DOHH2 (cell line): ENCODE measurements around the gene NUDT16L1.

Experiments used
- CTCF ChIP-seq: fragments of 200-600 bp; sonication (generic); IDR thresholded peaks from one replicate; pipeline ENCODE4 v1.5.1; 2014; ENCODE audit warnings: antibody characterized with exemption, mild to moderate bottlenecking, low read depth, low read length; ENCODE audit not compliant: poor library complexity, severe bottlenecking
- EZH2phosphoT487 ChIP-seq: fragments of 200-600 bp; sonication (generic); IDR thresholded peaks from 2 replicates; pipeline ENCODE4 v1.6.1; 2017; ENCODE audit warnings: borderline replicate concordance, mild to moderate bottlenecking, antibody characterized with exemption, low read length, moderate library complexity, mixed read lengths

DNA sequence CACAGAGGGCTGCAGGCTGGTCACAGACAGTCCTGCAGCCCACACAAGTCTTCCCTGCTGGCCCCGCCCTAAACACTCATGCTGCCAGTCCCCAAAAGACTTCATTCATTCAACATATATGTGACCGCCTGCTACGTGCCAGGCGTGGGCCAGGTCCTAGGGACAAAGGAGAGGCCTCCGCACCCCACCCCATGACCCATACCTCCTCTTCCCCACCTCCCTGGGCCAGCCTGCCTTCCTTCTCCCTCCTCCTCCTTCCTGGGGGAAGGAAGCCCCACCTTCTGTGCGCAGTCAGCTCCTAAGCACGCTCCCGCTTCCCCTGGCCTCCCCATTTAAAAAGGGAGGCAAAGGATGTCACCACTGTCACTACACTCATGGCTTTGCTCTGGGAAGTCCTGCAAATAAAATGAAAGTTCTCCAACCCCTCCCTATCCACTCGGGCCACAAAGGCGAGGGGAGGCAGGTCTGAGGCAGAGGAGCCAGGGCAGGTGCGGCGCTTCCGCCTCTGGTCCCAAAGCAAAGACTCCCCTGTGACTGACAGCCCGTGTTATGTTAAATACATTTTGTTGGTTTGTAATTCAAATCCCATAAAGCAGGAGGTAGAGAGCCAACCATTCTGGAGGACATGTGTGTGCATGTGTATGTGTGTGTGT is 50.0 kb downstream of the NUDT16L1 start:
- no peak for TF ChIP-seq CTCF
- TF ChIP-seq EZH2phosphoT487: no peak
